Activated T-helper 17 cell treated with anti-CD3 and anti-CD28 coated beads, Interleukin-2, amount 50 U/mL, for 72 hours (primary cell): Measurements from ENCODE around the gene LOXL4. TPM values are rescaled to one million over a fixed set of nuclear protein-coding genes. Genes with fewer than 3 reads are reported as not detected.

Experiments
- ATAC-seq: fragments of 150-1000 bp; cut with Tn5 transposase; replicated peaks from 2 replicates; pipeline ENCODE4 v1.10.0; 2021; ENCODE audit warnings: mild to moderate bottlenecking, moderate library complexity
- H3K27ac Mint-ChIP-seq: one replicate; pipeline ENCODE4 v1.8.0; 2022; ENCODE audit warnings: mixed read lengths
- H3K27me3 Mint-ChIP-seq: one replicate; pipeline ENCODE4 v1.8.0; 2022; ENCODE audit warnings: mixed read lengths
- H3K36me3 Mint-ChIP-seq: one replicate; pipeline ENCODE4 v1.8.0; 2022; ENCODE audit warnings: low read depth, mild to moderate bottlenecking, mixed read lengths
- H3K4me1 Mint-ChIP-seq: one replicate; pipeline ENCODE4 v1.8.0; 2022; ENCODE audit warnings: mixed read lengths
- H3K4me3 Mint-ChIP-seq: one replicate; pipeline ENCODE4 v1.8.0; 2022; ENCODE audit warnings: mild to moderate bottlenecking, mixed read lengths
- H3K9me3 Mint-ChIP-seq: one replicate; pipeline ENCODE4 v1.8.0; 2022; ENCODE audit warnings: mixed read lengths
- total RNA-seq, 2 donors: library from RNA; stranded (reverse); gene quantifications; one replicate each; pipeline ENCODE4 v1.2.3, GENCODE V29; 2022

LOXL4 gene
- total RNA-seq, 2 donors from 2014 or later: not detected

GRCh38 chr10:98302741-98303365, 34.9 kb upstream of the LOXL4 start:
- no peak overlapping the region for H3K4me3 Mint-ChIP-seq
- no peaks in the 10 kb centered on the region for H3K9me3 Mint-ChIP-seq
- H3K4me1 Mint-ChIP-seq: no peaks in the 10 kb centered on the region
- peaks cover 33% of the 10 kb centered on the region for H3K27me3 Mint-ChIP-seq
- no peaks in the 10 kb centered on the region for H3K36me3 Mint-ChIP-seq
- ATAC-seq: no peak
- H3K27ac Mint-ChIP-seq: no peak overlapping the region

- Mint-ChIP-seq H3K36me3 (no peaks in the 10 kb centered on the region), H3K27ac (no peak overlapping the region), H3K9me3 (no peaks in the 10 kb centered on the region), H3K4me3 (no peak overlapping the region), H3K27me3 (peaks cover 36% of the 10 kb centered on the region), H3K4me1 (no peaks in the 10 kb centered on the region)
- ATAC-seq: no peak
Observed at GRCh38 chr10:98301664-98302319, 33.8 kb upstream of the LOXL4 start.

- no peaks in the 10 kb centered on the region for H3K4me1 Mint-ChIP-seq
- H3K27me3 Mint-ChIP-seq: peaks cover 43% of the 10 kb centered on the region
- no peaks in the 10 kb centered on the region for H3K9me3 Mint-ChIP-seq
- H3K36me3 Mint-ChIP-seq: no peaks in the 10 kb centered on the region
- H3K4me3 Mint-ChIP-seq: no peak overlapping the region
- no peak overlapping the region for H3K27ac Mint-ChIP-seq
- no peak for ATAC-seq
Observed at GRCh38 chr10:98300526-98301229, 32.7 kb upstream of the LOXL4 start.

- Mint-ChIP-seq H3K36me3 (no peaks in the 10 kb centered on the region), H3K27ac (no peak overlapping the region), H3K4me1 (no peaks in the 10 kb centered on the region), H3K9me3 (no peaks in the 10 kb centered on the region), H3K4me3 (no peak overlapping the region), H3K27me3 (peaks cover 43% of the 10 kb centered on the region)
- ATAC-seq: no peak
Observed at GRCh38 chr10:98299341-98299740, 31.3 kb upstream of the LOXL4 start.

- no peaks in the 10 kb centered on the region for H3K36me3 Mint-ChIP-seq
- H3K9me3 Mint-ChIP-seq: no peaks in the 10 kb centered on the region
- no peaks in the 10 kb centered on the region for H3K4me1 Mint-ChIP-seq
- H3K27ac Mint-ChIP-seq: no peak overlapping the region
- H3K27me3 Mint-ChIP-seq: peaks cover 41% of the 10 kb centered on the region
- ATAC-seq: no peak
- no peak overlapping the region for H3K4me3 Mint-ChIP-seq
Observed at GRCh38 chr10:98296524-98296923, 28.5 kb upstream of the LOXL4 start.

GRCh38 chr10:98295907-98296306, 27.9 kb upstream of the LOXL4 start:
- Mint-ChIP-seq H3K27me3 (peaks cover 36% of the 10 kb centered on the region), H3K4me1 (no peaks in the 10 kb centered on the region), H3K36me3 (no peaks in the 10 kb centered on the region), H3K9me3 (no peaks in the 10 kb centered on the region), H3K27ac (no peak overlapping the region), H3K4me3 (no peak overlapping the region)
- no peak for ATAC-seq

- ATAC-seq: no peak
- no peak overlapping the region for H3K4me3 Mint-ChIP-seq
- peaks cover 31% of the 10 kb centered on the region for H3K27me3 Mint-ChIP-seq
- H3K9me3 Mint-ChIP-seq: no peaks in the 10 kb centered on the region
- no peaks in the 10 kb centered on the region for H3K4me1 Mint-ChIP-seq
- H3K36me3 Mint-ChIP-seq: no peaks in the 10 kb centered on the region
- H3K27ac Mint-ChIP-seq: no peak overlapping the region
Observed at GRCh38 chr10:98295401-98295811, 27.4 kb upstream of the LOXL4 start.

GRCh38 chr10:98294270-98294627, 26.3 kb upstream of the LOXL4 start:
- ATAC-seq: no peak
- no peak overlapping the region for H3K4me3 Mint-ChIP-seq
- H3K27ac Mint-ChIP-seq: no peak overlapping the region
- no peaks in the 10 kb centered on the region for H3K9me3 Mint-ChIP-seq
- H3K36me3 Mint-ChIP-seq: no peaks in the 10 kb centered on the region
- H3K4me1 Mint-ChIP-seq: no peaks in the 10 kb centered on the region
- peaks cover 25% of the 10 kb centered on the region for H3K27me3 Mint-ChIP-seq

- no peaks in the 10 kb centered on the region for H3K4me1 Mint-ChIP-seq
- peaks cover 25% of the 10 kb centered on the region for H3K27me3 Mint-ChIP-seq
- no peak overlapping the region for H3K4me3 Mint-ChIP-seq
- H3K36me3 Mint-ChIP-seq: no peaks in the 10 kb centered on the region
- ATAC-seq: no peak
- no peaks in the 10 kb centered on the region for H3K9me3 Mint-ChIP-seq
- H3K27ac Mint-ChIP-seq: no peak overlapping the region
Observed at GRCh38 chr10:98293550-98294269, 25.7 kb upstream of the LOXL4 start.

- ATAC-seq: no peak
- H3K27ac Mint-ChIP-seq: no peak overlapping the region
- H3K4me3 Mint-ChIP-seq: no peak overlapping the region
- H3K36me3 Mint-ChIP-seq: no peaks in the 10 kb centered on the region
- peaks cover 19% of the 10 kb centered on the region for H3K27me3 Mint-ChIP-seq
- no peaks in the 10 kb centered on the region for H3K4me1 Mint-ChIP-seq
- no peaks in the 10 kb centered on the region for H3K9me3 Mint-ChIP-seq
Observed at GRCh38 chr10:98292971-98293370, 25.0 kb upstream of the LOXL4 start.

GRCh38 chr10:98289802-98290209, 21.8 kb upstream of the LOXL4 start:
- Mint-ChIP-seq H3K4me3 (no peak overlapping the region), H3K36me3 (no peaks in the 10 kb centered on the region), H3K27ac (no peak overlapping the region), H3K4me1 (no peaks in the 10 kb centered on the region), H3K9me3 (no peaks in the 10 kb centered on the region), H3K27me3 (peaks cover 8% of the 10 kb centered on the region)
- ATAC-seq: no peak

- Mint-ChIP-seq H3K4me1 (no peaks in the 10 kb centered on the region), H3K27me3 (peaks cover 9% of the 10 kb centered on the region), H3K27ac (no peak overlapping the region), H3K36me3 (no peaks in the 10 kb centered on the region), H3K4me3 (no peak overlapping the region), H3K9me3 (no peaks in the 10 kb centered on the region)
- ATAC-seq: no peak
Observed at GRCh38 chr10:98287321-98287720, 19.3 kb upstream of the LOXL4 start.

- no peaks in the 10 kb centered on the region for H3K9me3 Mint-ChIP-seq
- no peaks in the 10 kb centered on the region for H3K36me3 Mint-ChIP-seq
- H3K4me1 Mint-ChIP-seq: no peaks in the 10 kb centered on the region
- H3K27ac Mint-ChIP-seq: no peak overlapping the region
- H3K27me3 Mint-ChIP-seq: peaks cover 13% of the 10 kb centered on the region
- ATAC-seq: no peak
- H3K4me3 Mint-ChIP-seq: no peak overlapping the region
Observed at GRCh38 chr10:98286419-98286818, 18.4 kb upstream of the LOXL4 start.

GRCh38 chr10:98285416-98285815, 17.4 kb upstream of the LOXL4 start:
- no peak overlapping the region for H3K27ac Mint-ChIP-seq
- H3K9me3 Mint-ChIP-seq: no peaks in the 10 kb centered on the region
- no peaks in the 10 kb centered on the region for H3K36me3 Mint-ChIP-seq
- no peak for ATAC-seq
- H3K27me3 Mint-ChIP-seq: peaks cover 19% of the 10 kb centered on the region
- no peaks in the 10 kb centered on the region for H3K4me1 Mint-ChIP-seq
- H3K4me3 Mint-ChIP-seq: no peak overlapping the region

GRCh38 chr10:98276311-98276710, 8.3 kb upstream of the LOXL4 start:
- Mint-ChIP-seq H3K36me3 (no peaks in the 10 kb centered on the region), H3K4me3 (no peak overlapping the region), H3K27me3 (peaks cover 14% of the 10 kb centered on the region), H3K9me3 (no peaks in the 10 kb centered on the region), H3K4me1 (no peaks in the 10 kb centered on the region), H3K27ac (no peak overlapping the region)
- ATAC-seq: no peak
